ENCODE measurements around the gene UBE2E2. TPM values are rescaled to one million over a fixed set of nuclear protein-coding genes. Genes with fewer than 3 reads are reported as not detected.

UBE2E2 gene
- total RNA-seq, 2 donors from 2014 or later, result 1.2 to 7.6 TPM

DNA sequence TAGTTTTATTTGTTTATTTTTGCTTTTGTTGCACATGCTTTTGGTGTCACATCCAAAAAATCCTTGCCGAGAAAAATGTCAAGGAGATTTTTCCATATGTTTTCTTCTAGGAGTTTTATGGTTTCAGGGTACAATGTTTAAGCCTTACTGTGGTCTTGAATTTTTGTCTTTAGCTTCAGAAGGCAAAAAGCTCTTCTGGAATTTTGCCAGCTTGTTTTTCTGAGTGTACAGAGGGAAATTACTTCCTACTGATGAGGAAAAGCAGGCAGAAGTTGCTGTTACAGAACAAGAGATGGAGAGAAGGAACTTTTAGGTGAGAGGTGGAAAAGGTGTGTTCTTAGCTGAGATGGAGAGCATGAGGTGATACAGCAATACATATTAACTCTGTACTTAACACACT lies 59.6 kb downstream of the UBE2E2 start:
- Histone ChIP-seq H3K27ac (no peak overlapping the region), H3K9ac (ENCODE audit: low read depth in 2 of 2, low read length in 2 of 2) (no peak overlapping the region), H3K4me3 (no peak overlapping the region), H3K36me3 (no peaks in the 10 kb centered on the region), H3K4me1 (no peaks in the 10 kb centered on the region), H3K27me3 (no peaks in the 10 kb centered on the region), H3K9me3 (no peaks in the 10 kb centered on the region)
- TF ChIP-seq, protein P1, sequence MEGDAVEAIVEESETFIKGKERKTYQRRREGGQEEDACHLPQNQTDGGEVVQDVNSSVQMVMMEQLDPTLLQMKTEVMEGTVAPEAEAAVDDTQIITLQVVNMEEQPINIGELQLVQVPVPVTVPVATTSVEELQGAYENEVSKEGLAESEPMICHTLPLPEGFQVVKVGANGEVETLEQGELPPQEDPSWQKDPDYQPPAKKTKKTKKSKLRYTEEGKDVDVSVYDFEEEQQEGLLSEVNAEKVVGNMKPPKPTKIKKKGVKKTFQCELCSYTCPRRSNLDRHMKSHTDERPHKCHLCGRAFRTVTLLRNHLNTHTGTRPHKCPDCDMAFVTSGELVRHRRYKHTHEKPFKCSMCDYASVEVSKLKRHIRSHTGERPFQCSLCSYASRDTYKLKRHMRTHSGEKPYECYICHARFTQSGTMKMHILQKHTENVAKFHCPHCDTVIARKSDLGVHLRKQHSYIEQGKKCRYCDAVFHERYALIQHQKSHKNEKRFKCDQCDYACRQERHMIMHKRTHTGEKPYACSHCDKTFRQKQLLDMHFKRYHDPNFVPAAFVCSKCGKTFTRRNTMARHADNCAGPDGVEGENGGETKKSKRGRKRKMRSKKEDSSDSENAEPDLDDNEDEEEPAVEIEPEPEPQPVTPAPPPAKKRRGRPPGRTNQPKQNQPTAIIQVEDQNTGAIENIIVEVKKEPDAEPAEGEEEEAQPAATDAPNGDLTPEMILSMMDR (IDR thresholded peaks at IDR 0.05), result no peak
- DNase-seq, result no peak
- intact Hi-C loops (cut with DNase I), result no loop called here

DNA sequence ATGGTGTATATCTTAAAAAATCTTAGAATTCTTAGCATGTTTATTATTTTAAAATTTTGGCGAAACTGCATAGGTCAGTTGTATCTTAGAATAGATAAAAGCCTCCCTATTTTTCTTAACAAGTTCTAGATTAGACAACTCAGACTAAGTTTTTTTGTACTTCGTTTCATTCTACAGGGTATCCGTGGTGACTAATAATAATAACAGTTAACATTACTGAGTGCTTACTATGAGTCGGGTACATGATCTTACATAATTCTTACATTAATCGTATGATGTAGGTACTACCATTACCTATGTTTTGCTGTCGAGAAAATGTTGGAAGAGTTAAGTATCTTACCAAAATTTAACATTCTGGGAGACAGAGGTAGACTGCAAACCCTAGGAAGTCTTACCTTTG lies 60.7 kb downstream of the UBE2E2 start:
- TF ChIP-seq, protein P1 (IDR thresholded peaks at IDR 0.05), result no peak
- H3K36me3 ChIP-seq, result no peaks in the 10 kb centered on the region
- no peak overlapping the region for H3K4me3 ChIP-seq
- no peaks in the 10 kb centered on the region for H3K27me3 ChIP-seq
- H3K4me1 ChIP-seq, result no peaks in the 10 kb centered on the region
- intact Hi-C loops (cut with DNase I), result no loop called here
- no peak for DNase-seq
- no peak overlapping the region for H3K9ac ChIP-seq (ENCODE audit: low read depth in 2 of 2, low read length in 2 of 2)
- H3K27ac ChIP-seq, result no peak overlapping the region
- H3K9me3 ChIP-seq, result no peaks in the 10 kb centered on the region

DNA sequence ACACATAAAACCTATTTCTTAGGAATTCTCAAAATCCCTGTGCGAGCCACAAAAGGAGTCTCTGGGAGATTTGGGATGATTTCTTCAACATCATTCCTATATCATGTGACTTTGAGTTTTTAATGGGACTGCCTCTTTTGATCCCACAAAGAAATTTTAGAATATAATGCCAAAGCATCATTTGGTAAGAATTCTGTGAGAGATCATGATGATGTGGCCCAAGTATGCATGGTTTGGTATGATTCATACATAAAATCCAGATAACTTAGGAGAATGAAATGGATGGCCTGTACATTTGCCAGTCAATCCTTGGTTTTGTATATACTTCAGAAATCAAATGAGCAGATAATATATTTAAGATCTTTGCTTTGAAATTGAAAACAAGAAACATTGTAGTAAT lies 61.3 kb downstream of the UBE2E2 start:
- H3K27ac ChIP-seq, result no peak overlapping the region
- no peaks in the 10 kb centered on the region for H3K36me3 ChIP-seq
- no peaks in the 10 kb centered on the region for H3K27me3 ChIP-seq
- no peaks in the 10 kb centered on the region for H3K9me3 ChIP-seq
- no peak overlapping the region for H3K4me3 ChIP-seq
- TF ChIP-seq, protein P1 (IDR thresholded peaks at IDR 0.05), result no peak
- no peak overlapping the region for H3K9ac ChIP-seq (ENCODE audit: low read depth in 2 of 2, low read length in 2 of 2)
- no peaks in the 10 kb centered on the region for H3K4me1 ChIP-seq
- intact Hi-C loops (cut with DNase I), result no loop called here
- DNase-seq, result no peak

DNA sequence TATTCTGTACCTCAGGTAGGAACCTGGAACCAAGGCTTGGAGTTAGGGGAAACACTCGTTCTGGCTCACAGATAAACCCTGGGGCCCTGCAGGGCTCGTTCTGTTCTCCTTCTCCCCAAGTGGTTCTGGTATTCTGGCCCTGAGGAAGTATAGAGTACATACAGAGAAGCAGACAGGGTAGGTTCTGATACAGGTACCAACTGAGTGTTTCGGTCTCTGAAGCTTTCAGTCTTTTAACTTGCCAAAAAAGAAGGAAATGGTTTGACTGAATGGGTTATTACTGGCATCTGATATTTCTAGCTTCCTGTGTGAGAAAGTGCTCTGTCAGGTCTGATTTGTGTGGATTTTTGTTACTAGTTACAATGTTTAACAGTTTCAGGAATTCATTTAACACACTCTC lies 67.3 kb downstream of the UBE2E2 start:
- no peak for DNase-seq
- no peaks in the 10 kb centered on the region for H3K27me3 ChIP-seq
- no peaks in the 10 kb centered on the region for H3K4me1 ChIP-seq
- no peak overlapping the region for H3K9ac ChIP-seq (ENCODE audit: low read depth in 2 of 2, low read length in 2 of 2)
- H3K36me3 ChIP-seq, result no peaks in the 10 kb centered on the region
- intact Hi-C loops (cut with DNase I), result no loop called here
- H3K9me3 ChIP-seq, result no peaks in the 10 kb centered on the region
- no peak overlapping the region for H3K27ac ChIP-seq
- no peak overlapping the region for H3K4me3 ChIP-seq
- TF ChIP-seq, protein P1 (IDR thresholded peaks at IDR 0.05), result no peak

DNA sequence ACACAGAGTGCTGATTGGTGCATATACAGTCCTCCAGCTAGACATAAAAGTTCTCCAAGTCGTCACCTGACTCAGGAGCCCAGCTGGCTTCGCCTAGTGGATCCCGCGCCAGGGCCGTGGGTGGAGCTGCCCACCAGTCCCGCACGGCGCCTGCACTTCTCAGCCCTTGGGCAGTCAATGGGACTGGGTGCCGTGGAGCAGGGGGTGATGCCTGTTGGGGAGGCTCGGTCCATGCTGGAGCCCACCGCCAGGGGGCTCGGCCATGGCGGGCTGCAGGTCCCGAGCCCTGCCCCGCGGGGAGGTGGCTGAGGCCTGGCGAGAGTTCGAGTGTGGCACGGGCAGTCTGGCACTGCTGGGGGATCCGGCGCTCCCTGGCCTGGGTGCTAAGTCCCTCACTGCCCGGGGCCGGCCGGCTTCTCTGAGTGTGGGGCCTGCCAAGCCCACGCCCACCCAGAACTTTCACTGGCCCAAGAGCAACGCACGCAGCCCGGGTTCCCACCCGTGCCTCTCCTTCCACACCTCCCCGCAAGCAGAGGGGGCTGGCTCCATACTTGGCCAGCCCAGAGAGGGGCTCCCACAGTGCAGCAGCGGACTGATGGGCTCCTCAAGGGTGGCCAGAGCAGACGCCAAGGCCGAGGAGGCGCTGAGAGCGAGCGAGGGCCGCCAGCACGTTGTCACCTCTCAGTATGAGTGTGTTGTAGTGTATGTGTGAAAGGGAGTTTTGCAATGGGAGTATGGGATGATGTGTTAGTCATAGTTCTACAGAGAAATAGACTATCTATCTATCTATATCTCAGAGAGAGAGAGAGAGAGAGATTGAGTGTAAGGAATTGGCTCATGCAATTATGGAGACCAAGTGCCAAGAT lies 69.0 kb downstream of the UBE2E2 start:
- Histone ChIP-seq H3K36me3 (no peaks in the 10 kb centered on the region), H3K27me3 (no peaks in the 10 kb centered on the region), H3K27ac (no peak overlapping the region), H3K4me1 (no peaks in the 10 kb centered on the region), H3K4me3 (no peak overlapping the region), H3K9me3 (no peaks in the 10 kb centered on the region), H3K9ac (ENCODE audit: low read depth in 2 of 2, low read length in 2 of 2) (no peak overlapping the region)
- TF ChIP-seq, protein P1 (IDR thresholded peaks at IDR 0.05), result no peak
- intact Hi-C loops (cut with DNase I), result no loop called here
- DNase-seq, result no peak
